ENCODE data around the gene FADS1.

DNA sequence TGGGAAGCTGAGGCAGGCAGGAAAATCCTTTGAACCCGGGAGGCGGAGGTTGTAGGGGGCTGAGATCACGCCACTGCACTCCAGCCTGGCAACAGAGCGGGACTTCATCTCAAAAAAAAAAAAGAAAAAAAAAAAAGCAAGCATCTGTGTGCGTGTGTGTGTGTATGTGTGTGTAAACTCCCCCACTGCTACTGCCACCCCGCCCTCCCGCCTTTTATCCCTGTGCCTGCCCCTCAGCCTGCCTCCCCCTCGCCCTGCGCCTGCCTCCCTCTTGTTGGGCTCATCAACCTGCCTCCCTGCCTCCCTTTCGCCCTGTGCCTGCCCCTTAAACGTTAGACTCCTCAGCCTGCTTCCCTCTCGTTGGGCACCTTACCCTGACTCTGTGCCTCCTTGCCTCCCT is 42.4 kb downstream of the FADS1 start:
- TF ChIP-seq, protein P1, sequence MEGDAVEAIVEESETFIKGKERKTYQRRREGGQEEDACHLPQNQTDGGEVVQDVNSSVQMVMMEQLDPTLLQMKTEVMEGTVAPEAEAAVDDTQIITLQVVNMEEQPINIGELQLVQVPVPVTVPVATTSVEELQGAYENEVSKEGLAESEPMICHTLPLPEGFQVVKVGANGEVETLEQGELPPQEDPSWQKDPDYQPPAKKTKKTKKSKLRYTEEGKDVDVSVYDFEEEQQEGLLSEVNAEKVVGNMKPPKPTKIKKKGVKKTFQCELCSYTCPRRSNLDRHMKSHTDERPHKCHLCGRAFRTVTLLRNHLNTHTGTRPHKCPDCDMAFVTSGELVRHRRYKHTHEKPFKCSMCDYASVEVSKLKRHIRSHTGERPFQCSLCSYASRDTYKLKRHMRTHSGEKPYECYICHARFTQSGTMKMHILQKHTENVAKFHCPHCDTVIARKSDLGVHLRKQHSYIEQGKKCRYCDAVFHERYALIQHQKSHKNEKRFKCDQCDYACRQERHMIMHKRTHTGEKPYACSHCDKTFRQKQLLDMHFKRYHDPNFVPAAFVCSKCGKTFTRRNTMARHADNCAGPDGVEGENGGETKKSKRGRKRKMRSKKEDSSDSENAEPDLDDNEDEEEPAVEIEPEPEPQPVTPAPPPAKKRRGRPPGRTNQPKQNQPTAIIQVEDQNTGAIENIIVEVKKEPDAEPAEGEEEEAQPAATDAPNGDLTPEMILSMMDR (IDR thresholded peaks at IDR 0.05; ENCODE audit: low read depth, low read length) = no peak
- no peak for TF ChIP-seq POLR2A (IDR thresholded peaks at IDR 0.05; ENCODE audit: extremely low read depth, insufficient read length)
- TF ChIP-seq, protein P2, sequence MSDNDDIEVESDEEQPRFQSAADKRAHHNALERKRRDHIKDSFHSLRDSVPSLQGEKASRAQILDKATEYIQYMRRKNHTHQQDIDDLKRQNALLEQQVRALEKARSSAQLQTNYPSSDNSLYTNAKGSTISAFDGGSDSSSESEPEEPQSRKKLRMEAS (IDR thresholded peaks at IDR 0.05; ENCODE audit: low read depth, low read length) = no peak
